IMR-90 (cell line): ENCODE measurements around the gene OR1F1. TPM values are rescaled to one million over a fixed set of nuclear protein-coding genes. Genes with fewer than 3 reads are reported as not detected.

Source experiments
- ATAC-seq: fragments of 200-7000 bp; cut with Tn5 transposase; 2 replicates; pipeline ENCODE4 v1.9.1; 2020; ENCODE audit warnings: low read depth, mild to moderate bottlenecking, moderate library complexity
- BruUV-seq: library from RNA; stranded (reverse); fragments of 400-500 nt; replicated peaks from 2 replicates; lab custom pipeline; 2021; lab: Mats Ljungman, UMichigan
- CTCF ChIA-PET: fragments of 300-600 bp; formaldehyde crosslinking; extraction: SDS; loops from one replicate; lab custom pipeline; 2021; ENCODE audit warnings: antibody characterized with exemption; lab: Yijun Ruan, JAX
- POLR2A ChIA-PET: fragments of 300-600 bp; sonication (Branson Sonifier 250); formaldehyde crosslinking; loops from one replicate; lab custom pipeline; 2022; ENCODE audit warnings: antibody characterized with exemption; ENCODE audit not compliant: unreplicated experiment; lab: Charles Lee
- DNase-seq: peaks from one replicate; pipeline ENCODE4 v3.0.0; 2013
- H2AFZ ChIP-seq: replicated peaks from 2 replicates; pipeline ENCODE3; 2013; ENCODE audit warnings: low read length, mild to moderate bottlenecking; ENCODE audit not compliant: poor library complexity
- H2AK5ac ChIP-seq: 2 replicates; pipeline ENCODE4 v1.6.1; 2013; ENCODE audit warnings: low read depth, low read length, inconsistent platforms
- H2AK9ac ChIP-seq: replicated peaks from 2 replicates; pipeline ENCODE3; 2013; ENCODE audit warnings: mild to moderate bottlenecking, low read depth, low read length, moderate library complexity; ENCODE audit not compliant: poor library complexity
- H2BK120ac ChIP-seq: 2 replicates; pipeline ENCODE4 v1.6.1; 2013; ENCODE audit warnings: low read depth, low read length, inconsistent platforms
- H2BK15ac ChIP-seq: 3 replicates; pipeline ENCODE4 v1.6.1; 2013; ENCODE audit warnings: low read depth, low read length, inconsistent platforms
- H2BK20ac ChIP-seq: 2 replicates; pipeline ENCODE4 v1.6.1; 2013; ENCODE audit warnings: low read depth, mild to moderate bottlenecking, inconsistent platforms, low read length, moderate library complexity
- H2BK5ac ChIP-seq: 2 replicates; pipeline ENCODE4 v1.6.1; 2013; ENCODE audit warnings: mild to moderate bottlenecking, low read depth, low read length, inconsistent platforms; ENCODE audit not compliant: poor library complexity, severe bottlenecking
- H3K14ac ChIP-seq: replicated peaks from 2 replicates; pipeline ENCODE4 v1.6.1; 2013; ENCODE audit warnings: low read depth, low read length, inconsistent platforms
- H3K18ac ChIP-seq: 2 replicates; pipeline ENCODE4 v1.6.1; 2013; ENCODE audit warnings: low read depth, low read length, control low read depth
- H3K23ac ChIP-seq: 2 replicates; pipeline ENCODE4 v1.6.1; 2013; ENCODE audit warnings: low read depth, low read length, inconsistent platforms
- H3K27ac ChIP-seq: 2 replicates; pipeline ENCODE4 v1.5.1; 2013; ENCODE audit warnings: mild to moderate bottlenecking, control low read depth, low read length; ENCODE audit not compliant: insufficient read depth
- H3K27me3 ChIP-seq: 2 replicates; pipeline ENCODE4 v1.6.1; 2013; ENCODE audit warnings: low read length; ENCODE audit not compliant: control insufficient read depth, insufficient read depth
- H3K36me3 ChIP-seq: 2 replicates; pipeline ENCODE4 v1.6.1; 2013; ENCODE audit warnings: low read length, mixed read lengths; ENCODE audit not compliant: control insufficient read depth, insufficient read depth
- H3K4ac ChIP-seq: 2 replicates; pipeline ENCODE4 v1.6.1; 2013; ENCODE audit warnings: low read depth, low read length, inconsistent platforms
- H3K4me1 ChIP-seq: 2 replicates; pipeline ENCODE4 v1.6.1; 2013; ENCODE audit warnings: low read length, mixed read lengths; ENCODE audit not compliant: control insufficient read depth, insufficient read depth
- H3K4me2 ChIP-seq: 2 replicates; pipeline ENCODE4 v1.6.1; 2013; ENCODE audit warnings: low read depth, mild to moderate bottlenecking, control low read depth, low read length, moderate library complexity
- H3K4me3 ChIP-seq: 2 replicates; pipeline ENCODE4 v1.5.1; 2013; ENCODE audit warnings: low read depth, mild to moderate bottlenecking, control low read depth, low read length, moderate library complexity; ENCODE audit not compliant: insufficient read depth
- H3K56ac ChIP-seq: 2 replicates; pipeline ENCODE4 v1.6.1; 2013; ENCODE audit warnings: low read length, inconsistent platforms; ENCODE audit not compliant: insufficient read depth; ENCODE audit errors: extremely low read depth
- H3K79me1 ChIP-seq, 2 experiments: 2 replicates each; pipeline ENCODE4 v1.6.1; 2013; ENCODE audit warnings: low read length in 2 of 2, inconsistent platforms in 1 of 2, low read depth in 1 of 2
- H3K9ac ChIP-seq: 2 replicates; pipeline ENCODE4 v1.6.1; 2013; ENCODE audit warnings: low read depth, low read length, control low read depth
- H3K9me1 ChIP-seq: 2 replicates; pipeline ENCODE4 v1.6.1; 2013; ENCODE audit warnings: low read length, inconsistent platforms; ENCODE audit not compliant: insufficient read depth
- H3K9me3 ChIP-seq: 2 replicates; pipeline ENCODE4 v1.6.1; 2013; ENCODE audit warnings: low read length; ENCODE audit not compliant: control insufficient read depth, insufficient read depth
- H4K20me1 ChIP-seq: 2 replicates; pipeline ENCODE4 v1.6.1; 2013; ENCODE audit warnings: low read length, inconsistent platforms; ENCODE audit not compliant: insufficient read depth
- H4K5ac ChIP-seq: 2 replicates; pipeline ENCODE4 v1.6.1; 2013; ENCODE audit warnings: mild to moderate bottlenecking, low read depth, low read length, control low read depth
- H4K8ac ChIP-seq, 2 experiments: 2 replicates each; pipeline ENCODE4 v1.6.1; 2013; ENCODE audit warnings: low read depth in 2 of 2, low read length in 2 of 2, control low read depth in 1 of 2, inconsistent platforms in 1 of 2
- H4K91ac ChIP-seq: 2 replicates; pipeline ENCODE4 v1.6.1; 2013; ENCODE audit warnings: low read depth, low read length, inconsistent platforms; ENCODE audit not compliant: insufficient read depth
- BHLHE40 ChIP-seq: fragments of 150-350 bp; IDR thresholded peaks from 2 replicates; pipeline ENCODE4 v1.6.1; 2016; ENCODE audit warnings: mild to moderate bottlenecking, low read depth, low read length
- CHD1 ChIP-seq: IDR thresholded peaks from 2 replicates; pipeline ENCODE4 v1.6.1; 2012; ENCODE audit warnings: low read depth, low read length, improper control_type of control experiment
- CTCF ChIP-seq: conservative IDR thresholded peaks from 2 replicates; pipeline ENCODE4 v1.5.1; 2012; ENCODE audit warnings: mild to moderate bottlenecking, low read depth, low read length, improper control_type of control experiment
- ELK1 ChIP-seq: fragments of 150-350 bp; IDR thresholded peaks from 2 replicates; pipeline ENCODE4 v1.6.1; 2016; ENCODE audit warnings: low read depth, mild to moderate bottlenecking, low read length, moderate library complexity, borderline replicate concordance
- FOS ChIP-seq: fragments of 150-350 bp; IDR thresholded peaks from 2 replicates; pipeline ENCODE4 v1.6.1; 2016; ENCODE audit warnings: low read depth, low read length
- MAFK ChIP-seq: IDR thresholded peaks from 2 replicates; pipeline ENCODE4 v1.6.1; 2012; ENCODE audit warnings: low read depth, low read length, improper control_type of control experiment
- NFE2L2 ChIP-seq: fragments of 150-350 bp; IDR thresholded peaks from 2 replicates; pipeline ENCODE4 v1.6.1; 2016; ENCODE audit warnings: low read depth, mild to moderate bottlenecking, low read length
- POLR2A ChIP-seq: IDR thresholded peaks from 2 replicates; pipeline ENCODE4 v1.6.1; 2012; ENCODE audit warnings: mild to moderate bottlenecking, low read depth, low read length
- RAD21 ChIP-seq: IDR thresholded peaks from 2 replicates; pipeline ENCODE4 v1.6.1; 2012; ENCODE audit warnings: low read length, improper control_type of control experiment
- RCOR1 ChIP-seq: IDR thresholded peaks from 2 replicates; pipeline ENCODE4 v1.6.1; 2012; ENCODE audit warnings: mild to moderate bottlenecking, low read length, improper control_type of control experiment; ENCODE audit not compliant: insufficient replicate concordance
- RFX5 ChIP-seq: IDR thresholded peaks from 2 replicates; pipeline ENCODE4 v1.8.0; 2012; ENCODE audit warnings: low read depth, mild to moderate bottlenecking, low read length, moderate library complexity
- SMC3 ChIP-seq: fragments of 150-350 bp; IDR thresholded peaks from 2 replicates; pipeline ENCODE4 v1.6.1; 2016; ENCODE audit warnings: low read depth, mild to moderate bottlenecking, antibody characterized with exemption, low read length, moderate library complexity
- USF2 ChIP-seq: fragments of 150-350 bp; IDR thresholded peaks from 2 replicates; pipeline ENCODE4 v1.6.1; 2017; ENCODE audit warnings: mild to moderate bottlenecking, antibody characterized with exemption, low read length, low read depth
- WGBS, 2 experiments: methylation state at CpG; one replicate each; pipeline versions ENCODE4 v1.1.5 to v1.1.7; 2013; ENCODE audit warnings: missing lambda C conversion rate in 2 of 2; ENCODE audit not compliant: insufficient read length in 1 of 2; ENCODE audit errors: extremely low coverage in 2 of 2; 5-methylcytosine and 5-hydroxymethylcytosine counted together
- dilution Hi-C: fragments of 300-500 bp; cut with HindIII; formaldehyde crosslinking; loops from one replicate; pipeline ENCODE4 v1.14.3; 2018; ENCODE audit warnings: low sequenced_read_pairs; ENCODE audit not compliant: unreplicated experiment
- in situ Hi-C: fragments of 300-500 bp; cut with MboI; formaldehyde crosslinking; loops from 3 replicates; pipeline ENCODE4 v1.14.3; 2019; ENCODE audit warnings: low sequenced_read_pairs, inconsistent platforms, mixed read lengths
- intact Hi-C: fragments of 100-400 bp; cut with micrococcal nuclease; formaldehyde crosslinking; loops from 2 replicates; pipeline ENCODE4 v1.10.0; 2022
- polyA plus RNA-seq, 3 experiments: library from polyadenylated mRNA; depleted of rRNA; stranded (reverse); fragments of >200 nt; gene quantifications; 2 replicates each; pipeline ENCODE4 v1.2.3, GENCODE V29; 2012; ENCODE audit warnings: low replicate concordance in 1 of 3
- total RNA-seq: library from RNA; depleted of rRNA; stranded (reverse); fragments of >200 nt; gene quantifications from 2 replicates; pipeline ENCODE4 v1.2.3, GENCODE V29; 2012

Gene OR1F1
- total and polyA plus RNA-seq, 2 of the 4 experiments (the other 2 are of a cell fraction), result 0.12 TPM; not detected in 1

GRCh38 chr16:3142327-3142726 lies 45.7 kb upstream of the OR1F1 start:
- H2AFZ ChIP-seq, result peak overlapping the region; percentile 21
- dilution Hi-C loops (no loop called here), intact Hi-C loops (no loop called here), in situ Hi-C loops (no loop called here)
- no peak overlapping the region for H4K8ac ChIP-seq
- no peaks in the 10 kb centered on the region for H3K27me3 ChIP-seq
- DNase-seq, result no peak
- H3K18ac ChIP-seq, result no peak overlapping the region
- no peak overlapping the region for H3K27ac ChIP-seq
- H3K4ac ChIP-seq, result no peak overlapping the region
- H2AK5ac ChIP-seq, result no peak overlapping the region
- no peak overlapping the region for H3K4me2 ChIP-seq
- no peak overlapping the region for H3K14ac ChIP-seq
- H3K23ac ChIP-seq, result no peak overlapping the region
- H3K4me3 ChIP-seq, result no peak overlapping the region
- no TSS peak for BruUV-seq
- H3K4me1 ChIP-seq, result peaks cover 3% of the 10 kb centered on the region
- H2BK120ac ChIP-seq, result no peak overlapping the region
- no peak overlapping the region for H4K5ac ChIP-seq
- H3K9me3 ChIP-seq, result no peaks in the 10 kb centered on the region
- POLR2A ChIA-PET, result no interaction called here
- no peak overlapping the region for H2AK9ac ChIP-seq
- TF ChIP-seq FOS, result no peak
- TF ChIP-seq NFE2L2, result no peak
- TF ChIP-seq RAD21, result no peak
- no peak for TF ChIP-seq USF2
- TF ChIP-seq CTCF, result no peak
- TF ChIP-seq RCOR1, result no peak
- TF ChIP-seq RFX5, result no peak
- TF ChIP-seq ELK1, result no peak
- no peak for TF ChIP-seq POLR2A
- TF ChIP-seq MAFK, result no peak
- TF ChIP-seq CHD1, result no peak
- TF ChIP-seq SMC3, result no peak
- TF ChIP-seq BHLHE40, result no peak
- no peaks in the 10 kb centered on the region for H4K20me1 ChIP-seq
- no peak for ATAC-seq
- no peak overlapping the region for H4K91ac ChIP-seq
- WGBS, 2 experiments, result 97% methylated on average over 22 of the region's 22 CpGs; no CpG with 5 or more reads in 1 of the 2 experiments
- no peak overlapping the region for H3K9ac ChIP-seq
- no peak overlapping the region for H2BK5ac ChIP-seq
- H3K79me1 ChIP-seq, result peaks cover 7 to 10% of the 10 kb centered on the region in 2 experiments; a peak in 3 of 4 replicates
- CTCF ChIA-PET, result no interaction called here
- H2BK20ac ChIP-seq, result no peak overlapping the region
- H3K36me3 ChIP-seq, result peaks cover 19% of the 10 kb centered on the region
- H2BK15ac ChIP-seq, result no peak overlapping the region
- H3K9me1 ChIP-seq, result 0 out of 2 replicates have a peak, but pooled peaks cover 3% of the 10 kb centered on the region
- no peak overlapping the region for H3K56ac ChIP-seq
